ENCODE data around the gene TACC3.

- TF ChIP-seq, protein P1, sequence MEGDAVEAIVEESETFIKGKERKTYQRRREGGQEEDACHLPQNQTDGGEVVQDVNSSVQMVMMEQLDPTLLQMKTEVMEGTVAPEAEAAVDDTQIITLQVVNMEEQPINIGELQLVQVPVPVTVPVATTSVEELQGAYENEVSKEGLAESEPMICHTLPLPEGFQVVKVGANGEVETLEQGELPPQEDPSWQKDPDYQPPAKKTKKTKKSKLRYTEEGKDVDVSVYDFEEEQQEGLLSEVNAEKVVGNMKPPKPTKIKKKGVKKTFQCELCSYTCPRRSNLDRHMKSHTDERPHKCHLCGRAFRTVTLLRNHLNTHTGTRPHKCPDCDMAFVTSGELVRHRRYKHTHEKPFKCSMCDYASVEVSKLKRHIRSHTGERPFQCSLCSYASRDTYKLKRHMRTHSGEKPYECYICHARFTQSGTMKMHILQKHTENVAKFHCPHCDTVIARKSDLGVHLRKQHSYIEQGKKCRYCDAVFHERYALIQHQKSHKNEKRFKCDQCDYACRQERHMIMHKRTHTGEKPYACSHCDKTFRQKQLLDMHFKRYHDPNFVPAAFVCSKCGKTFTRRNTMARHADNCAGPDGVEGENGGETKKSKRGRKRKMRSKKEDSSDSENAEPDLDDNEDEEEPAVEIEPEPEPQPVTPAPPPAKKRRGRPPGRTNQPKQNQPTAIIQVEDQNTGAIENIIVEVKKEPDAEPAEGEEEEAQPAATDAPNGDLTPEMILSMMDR (IDR thresholded peaks at IDR 0.05) = no peak
- TF ChIP-seq POLR2A (IDR thresholded peaks at IDR 0.05) = no peak
These were observed 29.5 kb upstream of the TACC3 start for GRCh38 chr4:1691737-1692373.

All from adrenal gland (tissue), 5 donors.